Calu3 (cell line): Measurements from ENCODE around the gene MMP11. TPM values are rescaled to one million over a fixed set of nuclear protein-coding genes. Genes with fewer than 3 reads are reported as not detected.

Experiments used
- BruUV-seq: library from RNA; stranded (reverse); fragments of 400-500 nt; replicated peaks from 2 replicates; lab custom pipeline; 2021; lab: Mats Ljungman, UMichigan
- CTCF ChIA-PET: fragments of 300-600 bp; sonication (Branson Sonifier 250); formaldehyde crosslinking; loops from one replicate; lab custom pipeline; 2022; ENCODE audit warnings: antibody characterized with exemption; lab: Charles Lee
- DNase-seq: peaks from one replicate; pipeline ENCODE4 v3.0.0; 2022
- H3K27ac Mint-ChIP-seq: one replicate; pipeline ENCODE4 v1.8.0; 2022; ENCODE audit warnings: mixed read lengths; ENCODE audit not compliant: unreplicated experiment
- H3K27me3 Mint-ChIP-seq: one replicate; pipeline ENCODE4 v1.8.0; 2022; ENCODE audit warnings: mixed read lengths; ENCODE audit not compliant: unreplicated experiment
- H3K36me3 Mint-ChIP-seq: one replicate; pipeline ENCODE4 v1.8.0; 2022; ENCODE audit warnings: mild to moderate bottlenecking, moderate library complexity, mixed read lengths; ENCODE audit not compliant: insufficient read depth, unreplicated experiment
- H3K4me1 Mint-ChIP-seq: one replicate; pipeline ENCODE4 v1.8.0; 2022; ENCODE audit warnings: mild to moderate bottlenecking, low read depth, mixed read lengths; ENCODE audit not compliant: unreplicated experiment
- H3K4me3 Mint-ChIP-seq: one replicate; pipeline ENCODE4 v1.8.0; 2022; ENCODE audit warnings: mild to moderate bottlenecking, low read depth, moderate library complexity, mixed read lengths; ENCODE audit not compliant: unreplicated experiment
- H3K9me3 Mint-ChIP-seq: one replicate; pipeline ENCODE4 v1.8.0; 2022; ENCODE audit warnings: low read depth, mixed read lengths; ENCODE audit not compliant: unreplicated experiment
- intact Hi-C: fragments of 100-400 bp; cut with micrococcal nuclease; formaldehyde crosslinking; loops from one replicate; pipeline ENCODE4 v1.10.0; 2022; ENCODE audit not compliant: unreplicated experiment
- total RNA-seq: library from RNA; stranded (reverse); gene quantifications from 2 replicates; pipeline ENCODE4 v1.2.3, GENCODE V29; 2022
- TF ChIP-seq, protein P1 (sequence below): fragments of 200-600 bp; IDR thresholded peaks from one replicate; pipeline ENCODE4 v1.8.0; 2022; ENCODE audit warnings: antibody characterized with exemption; ENCODE audit not compliant: unreplicated experiment

Gene MMP11
- total RNA-seq, 1 experiment from 2014 or later, result 2.0 TPM

DNA sequence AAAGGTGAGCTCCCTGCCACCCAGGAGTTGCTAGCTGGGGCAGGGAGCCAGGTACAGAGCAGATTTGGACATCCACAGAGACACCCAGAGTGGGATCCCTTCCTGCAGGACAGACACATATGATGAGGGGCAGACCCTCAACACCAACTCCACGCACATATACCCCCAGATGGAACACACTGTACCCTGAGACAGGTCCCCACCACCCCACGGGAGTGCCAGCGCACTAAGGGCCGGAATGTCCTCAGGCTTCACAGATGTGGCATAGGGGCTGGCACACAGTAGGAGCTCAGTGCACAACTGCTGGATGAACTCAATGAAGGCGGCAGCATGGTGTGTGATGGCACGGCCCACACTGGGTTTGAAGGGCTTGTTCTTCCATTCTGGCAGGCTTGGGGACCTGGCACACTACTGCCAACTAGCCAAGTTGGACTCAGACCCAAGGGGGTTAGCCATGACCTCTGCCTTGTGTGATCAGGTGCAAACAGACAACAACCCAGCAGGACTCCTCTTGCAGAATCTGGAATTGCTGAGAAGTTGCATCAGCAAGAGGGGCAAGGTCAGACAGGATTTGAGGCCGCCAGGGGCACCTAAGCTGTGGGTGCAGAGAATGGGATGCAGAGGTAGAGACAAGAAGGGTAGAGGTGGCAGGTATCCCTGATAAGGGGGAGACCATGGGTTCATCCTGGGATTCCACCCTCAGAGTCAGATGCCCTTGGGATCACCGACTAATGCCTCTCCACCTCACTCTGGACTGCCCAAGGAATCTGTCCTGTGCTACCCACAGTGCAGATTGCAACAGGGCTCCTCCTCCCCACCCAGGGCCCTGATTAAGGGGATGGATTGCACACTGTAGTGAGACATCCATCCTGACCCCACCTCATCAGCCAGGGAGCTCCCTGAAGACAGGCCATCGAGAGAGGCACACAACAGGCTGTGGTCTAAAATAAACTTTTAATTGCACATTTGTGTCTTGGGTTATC is 7.5 kb upstream of the MMP11 start:
- CTCF ChIA-PET, result no interaction called here
- no peaks in the 10 kb centered on the region for H3K9me3 Mint-ChIP-seq

DNA sequence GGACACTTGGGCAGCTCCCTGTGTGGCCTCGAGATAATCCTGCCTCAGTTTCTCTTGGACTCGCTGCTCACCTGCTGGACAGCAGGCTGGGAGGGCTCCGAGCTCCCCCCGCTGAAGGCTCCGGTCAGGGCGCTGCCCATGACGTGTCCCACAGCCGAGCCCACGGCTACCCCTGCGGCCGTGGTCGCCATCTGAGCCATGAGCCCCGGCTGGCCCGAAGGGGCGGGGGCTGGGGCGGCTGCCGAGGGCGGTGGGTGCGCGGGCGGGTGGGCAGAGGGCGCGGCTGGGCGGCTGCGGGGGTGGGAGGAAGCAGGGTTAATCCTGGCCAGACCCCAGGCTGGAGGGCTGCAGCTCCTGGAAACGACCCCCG is 5.4 kb upstream of the MMP11 start:
- peak overlapping the region; percentile 87 for H3K4me3 Mint-ChIP-seq
- H3K9me3 Mint-ChIP-seq, result no peaks in the 10 kb centered on the region
- no TSS peak for BruUV-seq
- no peak overlapping the region for H3K27ac Mint-ChIP-seq
- peaks cover 11% of the 10 kb centered on the region for H3K4me1 Mint-ChIP-seq
- DNase-seq, result no peak
- TF ChIP-seq, protein P1, sequence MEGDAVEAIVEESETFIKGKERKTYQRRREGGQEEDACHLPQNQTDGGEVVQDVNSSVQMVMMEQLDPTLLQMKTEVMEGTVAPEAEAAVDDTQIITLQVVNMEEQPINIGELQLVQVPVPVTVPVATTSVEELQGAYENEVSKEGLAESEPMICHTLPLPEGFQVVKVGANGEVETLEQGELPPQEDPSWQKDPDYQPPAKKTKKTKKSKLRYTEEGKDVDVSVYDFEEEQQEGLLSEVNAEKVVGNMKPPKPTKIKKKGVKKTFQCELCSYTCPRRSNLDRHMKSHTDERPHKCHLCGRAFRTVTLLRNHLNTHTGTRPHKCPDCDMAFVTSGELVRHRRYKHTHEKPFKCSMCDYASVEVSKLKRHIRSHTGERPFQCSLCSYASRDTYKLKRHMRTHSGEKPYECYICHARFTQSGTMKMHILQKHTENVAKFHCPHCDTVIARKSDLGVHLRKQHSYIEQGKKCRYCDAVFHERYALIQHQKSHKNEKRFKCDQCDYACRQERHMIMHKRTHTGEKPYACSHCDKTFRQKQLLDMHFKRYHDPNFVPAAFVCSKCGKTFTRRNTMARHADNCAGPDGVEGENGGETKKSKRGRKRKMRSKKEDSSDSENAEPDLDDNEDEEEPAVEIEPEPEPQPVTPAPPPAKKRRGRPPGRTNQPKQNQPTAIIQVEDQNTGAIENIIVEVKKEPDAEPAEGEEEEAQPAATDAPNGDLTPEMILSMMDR, result no peak
- H3K36me3 Mint-ChIP-seq, result peaks cover 24% of the 10 kb centered on the region
- CTCF ChIA-PET, result interaction anchor here (0.6 to 1.0 kb wide), 3 partner anchors 49 to 90 kb away, joined by 3 to 6 read pairs (median 4); partner anchors contain the start of gene SLC2A11
- no peaks in the 10 kb centered on the region for H3K27me3 Mint-ChIP-seq
- intact Hi-C loops, result loop anchor here (5.0 kb wide), 1 partner anchor 80 kb away; no protein-coding TSS in a partner anchor

More for the DNA sequence above, 7.5 kb upstream of the MMP11 start:
- Mint-ChIP-seq H3K27ac (peak overlapping the region; percentile 68), H3K36me3 (peaks cover 27% of the 10 kb centered on the region), H3K4me3 (peak overlapping the region; percentile 87), H3K4me1 (peaks cover 11% of the 10 kb centered on the region), H3K27me3 (no peaks in the 10 kb centered on the region)
- TF ChIP-seq, protein P1, result no peak
- no peak for DNase-seq
- intact Hi-C loops, result loop anchor here (5.0 kb wide), 1 partner anchor 82 kb away; no protein-coding TSS in a partner anchor
- no TSS peak for BruUV-seq

DNA sequence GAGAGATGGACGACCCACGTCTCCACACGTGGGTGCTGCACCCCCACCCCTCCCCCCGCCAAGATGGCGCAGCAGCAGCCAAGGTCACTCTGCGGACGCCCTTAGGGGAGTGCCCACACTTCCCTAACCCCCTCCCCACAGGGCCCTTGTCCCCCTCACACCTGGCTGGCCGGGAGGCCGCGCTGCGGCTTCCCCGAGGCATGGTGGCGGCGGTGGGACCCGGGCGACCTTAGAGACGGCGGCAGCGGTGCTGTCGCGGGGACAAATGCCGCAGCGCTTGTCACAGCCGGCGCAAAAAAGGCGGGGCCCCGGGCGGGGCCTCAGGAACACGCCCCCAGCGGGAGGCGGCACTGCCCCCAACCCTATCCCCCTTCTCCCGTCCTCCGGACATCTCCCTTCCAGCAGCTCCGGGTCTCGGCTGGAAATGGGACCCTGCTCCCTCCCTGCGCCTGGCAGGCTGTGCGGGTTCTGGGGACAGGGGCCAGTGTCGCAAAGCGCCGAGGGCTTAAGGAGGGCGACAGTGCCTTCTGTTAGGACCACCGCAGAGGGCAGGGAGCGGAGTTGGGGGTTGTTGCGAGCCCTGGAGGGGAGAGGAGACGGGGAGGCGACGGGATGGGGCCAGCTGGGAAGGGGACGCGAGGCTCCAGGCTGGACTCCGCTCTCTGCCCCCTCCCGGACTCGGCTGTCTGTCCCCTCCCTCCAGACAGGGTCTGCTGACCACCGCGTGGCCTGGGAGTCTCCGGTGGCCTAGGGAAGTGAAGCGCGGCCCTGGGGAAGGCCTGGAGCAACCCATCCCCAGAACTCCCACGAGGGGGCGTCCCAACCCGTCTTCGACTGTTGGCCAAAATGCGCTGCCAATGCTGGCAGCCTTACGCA is 4.7 kb upstream of the MMP11 start, which contains the start of gene CHCHD10:
Gene CHCHD10, minus strand, starts transcription at position 300 of the 876 bp plus-strand sequence. Its CDS starts 98 bp downstream, at position 202.
- BruUV-seq, result no TSS peak
- TF ChIP-seq, protein P1, result peak; percentile 82
- Mint-ChIP-seq H3K27ac (peak within 1 kb of the TSS; percentile 39), H3K27me3 (peaks cover 4% of the 10 kb centered on the region), H3K4me1 (peaks cover 13% of the 10 kb centered on the region), H3K9me3 (no peaks in the 10 kb centered on the region), H3K36me3 (peaks cover 19% of the 10 kb centered on the region), H3K4me3 (peak within 1 kb of the TSS; percentile 87)
- CTCF ChIA-PET, result interaction anchor here (0.6 to 1.0 kb wide), 4 partner anchors 49 to 278 kb away, joined by 3 to 6 read pairs (median 4); partner anchors contain the start of gene SLC2A11
- intact Hi-C loops, result loop anchor here (5.0 kb wide), 1 partner anchor 79 kb away; no protein-coding TSS in a partner anchor
- peak; percentile 90 for DNase-seq
